Vagina (tissue), 2 donors: Measurements from ENCODE around the gene FUT8. TPM values are rescaled to one million over a fixed set of nuclear protein-coding genes. Genes with fewer than 3 reads are reported as not detected.

Experiments
- DNase-seq, 2 donors: peaks; one replicate each; pipeline ENCODE4 v3.0.0-alpha.2; 2017; ENCODE audit errors: extremely low spot score in 2 of 2
- H3K27ac ChIP-seq: fragments of 200-600 bp; sonication (generic); one replicate; pipeline ENCODE4 v1.5.1; 2019
- H3K27me3 ChIP-seq: fragments of 200-600 bp; sonication (generic); one replicate; pipeline ENCODE4 v1.5.1; 2019
- H3K36me3 ChIP-seq, 2 donors: fragments of 200-600 bp; sonication (generic); one replicate each; pipeline ENCODE4 v1.5.1; 2017 to 2019
- H3K4me1 ChIP-seq: fragments of 200-600 bp; sonication (generic); one replicate; pipeline ENCODE4 v1.5.1; 2019
- H3K4me3 ChIP-seq, 2 donors: fragments of 200-600 bp; sonication (generic); 1 replicate in 1 of 2; 2 replicates in 1 of 2; pipeline ENCODE4 v1.5.1; 2016 to 2019
- H3K9me3 ChIP-seq: fragments of 200-600 bp; sonication (generic); one replicate; pipeline ENCODE4 v1.5.1; 2019
- POLR2A ChIP-seq, 2 donors: fragments of 450-650 bp; IDR thresholded peaks; one replicate each; pipeline ENCODE4 v1.6.1; 2017; ENCODE audit warnings: antibody characterized with exemption in 2 of 2, mild to moderate bottlenecking in 2 of 2, moderate library complexity in 2 of 2
- POLR2AphosphoS5 ChIP-seq, 2 donors: sonication (generic); formaldehyde crosslinking; IDR thresholded peaks; one replicate each; pipeline ENCODE4 v1.9.0; 2017; ENCODE audit warnings: antibody characterized with exemption in 2 of 2, mild to moderate bottlenecking in 2 of 2, low read depth in 1 of 2; ENCODE audit not compliant: insufficient read depth in 1 of 2
- intact Hi-C: fragments of 100-400 bp; cut with DNase I; formaldehyde crosslinking; loops from one replicate; pipeline ENCODE4 v1.15.1; 2023
- total RNA-seq: library from RNA; depleted of rRNA; stranded (reverse); fragments of >200 nt; gene quantifications from one replicate; pipeline ENCODE4 v1.2.3, GENCODE V29; 2016
- TF ChIP-seq, protein P1 (sequence below), 3 experiments: fragments of 450-650 bp in 2 of 3; fragments of 200-600 bp in 1 of 3; sonication (generic) in 1 of 3; IDR thresholded peaks; one replicate each; pipeline ENCODE4 v1.5.1; 2017 to 2019; ENCODE audit warnings: antibody characterized with exemption in 3 of 3, mild to moderate bottlenecking in 2 of 3, moderate library complexity in 2 of 3

The FUT8 gene
- 35.1 TPM for total RNA-seq

GRCh38 chr14:65412032-65412846 is at the start of gene FUT8:
FUT8 (plus strand) TSS chr14:65412730; CDS start chr14:65561564, 148,834 bp downstream.
- peak within 1 kb of the TSS; percentile 69 to 94 for H3K4me3 ChIP-seq
- H3K9me3 ChIP-seq: no peaks in the 10 kb centered on the region
- no peaks in the 10 kb centered on the region for H3K36me3 ChIP-seq
- intact Hi-C loops: loop anchor here (5.0 to 10.0 kb wide), 2 partner anchors 423 to 425 kb away; partner anchors contain the start of gene FNTB
- TF ChIP-seq POLR2A (IDR thresholded peaks at IDR 0.05): peak in 1 of 2 donors; percentile 34
- TF ChIP-seq, protein P1, sequence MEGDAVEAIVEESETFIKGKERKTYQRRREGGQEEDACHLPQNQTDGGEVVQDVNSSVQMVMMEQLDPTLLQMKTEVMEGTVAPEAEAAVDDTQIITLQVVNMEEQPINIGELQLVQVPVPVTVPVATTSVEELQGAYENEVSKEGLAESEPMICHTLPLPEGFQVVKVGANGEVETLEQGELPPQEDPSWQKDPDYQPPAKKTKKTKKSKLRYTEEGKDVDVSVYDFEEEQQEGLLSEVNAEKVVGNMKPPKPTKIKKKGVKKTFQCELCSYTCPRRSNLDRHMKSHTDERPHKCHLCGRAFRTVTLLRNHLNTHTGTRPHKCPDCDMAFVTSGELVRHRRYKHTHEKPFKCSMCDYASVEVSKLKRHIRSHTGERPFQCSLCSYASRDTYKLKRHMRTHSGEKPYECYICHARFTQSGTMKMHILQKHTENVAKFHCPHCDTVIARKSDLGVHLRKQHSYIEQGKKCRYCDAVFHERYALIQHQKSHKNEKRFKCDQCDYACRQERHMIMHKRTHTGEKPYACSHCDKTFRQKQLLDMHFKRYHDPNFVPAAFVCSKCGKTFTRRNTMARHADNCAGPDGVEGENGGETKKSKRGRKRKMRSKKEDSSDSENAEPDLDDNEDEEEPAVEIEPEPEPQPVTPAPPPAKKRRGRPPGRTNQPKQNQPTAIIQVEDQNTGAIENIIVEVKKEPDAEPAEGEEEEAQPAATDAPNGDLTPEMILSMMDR (IDR thresholded peaks at IDR 0.05): peak; percentile 20 to 47 (median 34)
- TF ChIP-seq POLR2AphosphoS5 (IDR thresholded peaks at IDR 0.05; ENCODE audit: insufficient read depth in 1 of 2, low read depth in 1 of 2): peak; percentile 19 to 84
- H3K4me1 ChIP-seq: peaks cover 20% of the 10 kb centered on the region
- no peaks in the 10 kb centered on the region for H3K27me3 ChIP-seq
- H3K27ac ChIP-seq: peak within 1 kb of the TSS; percentile 93
- DNase-seq: peak in 1 of 2 donors; percentile 92

DNA sequence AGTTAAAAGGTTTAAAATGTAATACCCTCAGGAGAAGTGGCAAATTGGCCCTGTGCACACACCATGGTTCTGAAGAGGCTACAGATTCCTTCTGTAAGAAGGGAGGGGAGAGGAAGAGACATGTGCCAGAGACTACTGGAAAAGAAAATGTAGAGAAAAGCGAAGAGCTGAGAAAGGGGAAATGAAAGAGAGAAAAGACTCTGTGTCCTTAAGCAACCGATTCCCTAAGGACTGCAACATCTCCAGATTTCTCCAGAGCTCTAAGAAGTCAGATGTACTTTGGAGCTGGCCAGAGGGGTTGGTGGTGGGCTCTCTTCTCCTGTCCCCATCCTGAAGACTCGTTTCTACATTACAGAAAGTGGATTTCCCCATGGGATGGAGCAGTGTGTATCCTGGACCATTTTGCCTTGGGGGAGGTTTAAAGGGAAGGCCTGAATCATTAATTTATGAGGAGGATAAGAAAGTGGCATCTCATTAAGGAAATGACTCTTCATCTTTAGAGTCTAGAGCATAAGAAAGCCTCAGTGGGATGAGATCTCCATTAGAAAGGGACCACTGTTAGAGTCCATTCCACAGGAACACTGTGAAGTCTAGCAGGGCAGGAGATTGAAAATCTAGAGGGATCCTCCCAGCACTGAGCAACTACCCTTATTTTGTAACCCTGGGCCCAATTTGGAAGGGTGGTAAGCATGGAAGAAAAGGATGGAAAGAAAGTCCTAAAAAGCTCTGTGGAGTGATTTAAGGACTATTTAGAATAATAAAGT is 45.5 kb upstream of the FUT8 start:
- TF ChIP-seq POLR2AphosphoS5 (IDR thresholded peaks at IDR 0.05; ENCODE audit: insufficient read depth in 1 of 2, low read depth in 1 of 2) (no peak), POLR2A (IDR thresholded peaks at IDR 0.05) (no peak)
- TF ChIP-seq, protein P1 (IDR thresholded peaks at IDR 0.05): no peak
- intact Hi-C loops: no loop called here
- Histone ChIP-seq H3K27ac (no peak overlapping the region), H3K27me3 (no peaks in the 10 kb centered on the region), H3K36me3 (no peaks in the 10 kb centered on the region), H3K4me1 (no peaks in the 10 kb centered on the region), H3K9me3 (no peaks in the 10 kb centered on the region), H3K4me3 (no peak overlapping the region)
- DNase-seq: no peak

DNA sequence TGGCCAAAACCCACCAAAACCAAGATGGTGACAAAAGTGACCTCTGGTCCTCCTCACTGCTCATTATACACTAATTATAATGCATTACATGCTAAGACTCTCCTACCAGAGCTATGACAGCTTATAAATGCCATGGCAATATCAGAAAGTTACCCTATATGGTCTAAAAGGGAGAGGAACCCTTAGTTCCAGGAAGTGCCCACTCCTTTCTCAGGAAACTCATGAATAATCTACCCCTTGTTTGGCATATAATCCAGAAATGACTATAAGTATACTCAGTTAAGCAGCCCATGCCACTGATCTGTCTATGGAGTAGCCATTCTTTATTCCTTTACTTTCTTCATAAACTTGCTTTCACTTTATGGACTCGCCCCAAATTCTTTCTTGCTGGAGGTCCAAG is 43.0 kb upstream of the FUT8 start:
- no peaks in the 10 kb centered on the region for H3K27me3 ChIP-seq
- H3K9me3 ChIP-seq: no peaks in the 10 kb centered on the region
- no peaks in the 10 kb centered on the region for H3K4me1 ChIP-seq
- intact Hi-C loops: no loop called here
- TF ChIP-seq, protein P1 (IDR thresholded peaks at IDR 0.05): no peak
- no peak for TF ChIP-seq POLR2AphosphoS5 (IDR thresholded peaks at IDR 0.05; ENCODE audit: insufficient read depth in 1 of 2, low read depth in 1 of 2)
- no peak for TF ChIP-seq POLR2A (IDR thresholded peaks at IDR 0.05)
- H3K27ac ChIP-seq: no peak overlapping the region
- H3K36me3 ChIP-seq: no peaks in the 10 kb centered on the region
- DNase-seq: no peak
- no peak overlapping the region for H3K4me3 ChIP-seq

GRCh38 chr14:65370801-65371248 is 41.7 kb upstream of the FUT8 start:
- H3K27me3 ChIP-seq: no peaks in the 10 kb centered on the region
- TF ChIP-seq, protein P1 (IDR thresholded peaks at IDR 0.05): no peak
- TF ChIP-seq POLR2AphosphoS5 (IDR thresholded peaks at IDR 0.05; ENCODE audit: insufficient read depth in 1 of 2, low read depth in 1 of 2): no peak
- no peak for TF ChIP-seq POLR2A (IDR thresholded peaks at IDR 0.05)
- intact Hi-C loops: no loop called here
- no peak for DNase-seq
- H3K4me3 ChIP-seq: no peak overlapping the region
- no peaks in the 10 kb centered on the region for H3K36me3 ChIP-seq
- no peak overlapping the region for H3K27ac ChIP-seq
- no peaks in the 10 kb centered on the region for H3K4me1 ChIP-seq
- no peaks in the 10 kb centered on the region for H3K9me3 ChIP-seq
